ENCODE data around the gene SASH1. TPM values are rescaled to one million over a fixed set of nuclear protein-coding genes. Genes with fewer than 3 reads are reported as not detected.

Gene SASH1
- 21.7 and 29.0 TPM in 2 replicates for total RNA-seq (2014; rRNA removed; shearing (Covaris generic))

DNA sequence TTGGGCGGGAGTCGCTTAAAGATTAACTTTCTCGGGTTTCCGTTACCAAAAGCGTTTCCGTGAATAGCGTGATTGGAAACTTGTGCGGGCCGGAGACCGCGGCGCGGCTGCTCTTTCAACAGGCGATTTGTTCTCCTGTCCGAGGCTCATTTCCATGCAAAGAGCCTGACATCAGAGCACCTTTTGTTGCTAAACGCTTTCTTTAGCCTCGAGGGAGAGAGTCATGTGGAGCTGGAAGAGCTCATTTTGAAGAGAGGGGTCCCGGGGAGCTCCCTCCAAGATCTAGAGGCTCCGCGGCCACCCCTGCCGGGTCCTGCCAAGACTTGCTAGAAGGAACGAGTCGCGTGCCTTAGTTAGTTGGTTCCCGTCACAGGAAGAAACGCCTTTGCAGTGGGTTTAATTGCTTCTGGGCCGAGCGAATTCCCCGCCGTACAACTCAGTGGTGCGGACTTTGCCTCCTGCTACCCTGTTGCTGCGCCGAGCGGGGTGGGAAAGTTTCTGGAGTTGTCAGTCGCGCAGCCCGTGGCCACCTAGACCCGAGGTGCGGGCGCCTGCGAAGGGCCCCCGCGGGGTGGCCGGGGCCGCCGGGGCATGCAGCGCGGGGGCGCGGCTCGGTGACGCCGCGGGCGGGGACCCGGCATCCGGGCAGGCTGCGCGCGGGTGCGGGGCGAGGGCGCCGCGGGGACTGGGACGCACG, at the start of gene SASH1:
SASH1 (plus strand) TSS at position 489 of the 697 bp plus-strand sequence. CDS start 230 bp downstream, outside the sequence.

Small RNA genes within 50 kb of the gene (small RNA-seq; reads per million reads assigned to genes)
- not detected for gene SNRPEP6

Data from A375 (cell line).